Subcutaneous adipose tissue (tissue), 4 donors: ENCODE measurements around the gene GABPB1. TPM values are rescaled to one million over a fixed set of nuclear protein-coding genes. Genes with fewer than 3 reads are reported as not detected.

Experiments used
- CTCF ChIP-seq: fragments of 450-650 bp; IDR thresholded peaks from one replicate; pipeline ENCODE4 v1.5.1; 2016; ENCODE audit warnings: low read depth, mild to moderate bottlenecking, control low read depth, antibody characterized with exemption, moderate library complexity
- total RNA-seq, 4 donors: library from RNA; depleted of rRNA; stranded (reverse); fragments of >200 nt; gene quantifications; one replicate each; pipeline ENCODE4 v1.1.0, GENCODE V29; 2016

GABPB1 gene
- total RNA-seq, 4 donors from 2014 or later: 14.3 to 20.9 (median 17.4) TPM

- TF ChIP-seq CTCF: no peak
Observed at GRCh38 chr15:50365971-50366370, 11.0 kb upstream of the GABPB1 start.

- TF ChIP-seq CTCF: no peak
Observed at GRCh38 chr15:50365570-50365969, 10.6 kb upstream of the GABPB1 start.

GRCh38 chr15:50363612-50364011 lies 8.6 kb upstream of the GABPB1 start:
- no peak for TF ChIP-seq CTCF

- no peak for TF ChIP-seq CTCF
Observed at GRCh38 chr15:50361756-50362155, 6.8 kb upstream of the GABPB1 start.

- TF ChIP-seq CTCF: no peak
Observed at GRCh38 chr15:50358845-50359244, 3.8 kb upstream of the GABPB1 start.

- TF ChIP-seq CTCF: no peak
Observed at GRCh38 chr15:50355980-50356379, 982 bp upstream of the GABPB1 start.

- TF ChIP-seq CTCF: no peak
Observed at GRCh38 chr15:50355619-50355905, 564 bp upstream of the GABPB1 start.
